ENCODE data around the gene ANK3. TPM values are rescaled to one million over a fixed set of nuclear protein-coding genes. Genes with fewer than 3 reads are reported as not detected.

ANK3 gene
- total RNA-seq, 4 donors from 2014 or later = 34.8 to 91.3 (median 56.7) TPM

- no peaks in the 10 kb centered on the region for H3K36me3 ChIP-seq
- no peak overlapping the region for H3K27ac ChIP-seq
- H3K27me3 ChIP-seq = no peaks in the 10 kb centered on the region
- TF ChIP-seq CTCF (IDR thresholded peaks at IDR 0.05) = no peak
- TF ChIP-seq POLR2A (IDR thresholded peaks at IDR 0.05) = no peak
- H3K9me3 ChIP-seq = no peaks in the 10 kb centered on the region
- intact Hi-C loops (cut with DNase I; ENCODE audit: low total_unique reads) = no loop called here
- no peaks in the 10 kb centered on the region for H3K4me1 ChIP-seq
- no peak for DNase-seq
- H3K4me3 ChIP-seq = no peak overlapping the region
Observed at GRCh38 chr10:60313589-60313952, 76.1 kb downstream of the ANK3 start.

- H3K36me3 ChIP-seq = no peaks in the 10 kb centered on the region
- no peak for TF ChIP-seq POLR2A (IDR thresholded peaks at IDR 0.05)
- TF ChIP-seq CTCF (IDR thresholded peaks at IDR 0.05) = no peak
- no peak overlapping the region for H3K27ac ChIP-seq
- no peaks in the 10 kb centered on the region for H3K4me1 ChIP-seq
- DNase-seq = no peak
- H3K27me3 ChIP-seq = no peaks in the 10 kb centered on the region
- no peak overlapping the region for H3K4me3 ChIP-seq
- intact Hi-C loops (cut with DNase I; ENCODE audit: low total_unique reads) = no loop called here
- no peaks in the 10 kb centered on the region for H3K9me3 ChIP-seq
Observed at GRCh38 chr10:60312818-60313588, 76.7 kb downstream of the ANK3 start.

GRCh38 chr10:60311821-60312220, 77.9 kb downstream of the ANK3 start:
- Histone ChIP-seq H3K4me1 (no peaks in the 10 kb centered on the region), H3K9me3 (no peaks in the 10 kb centered on the region), H3K27me3 (no peaks in the 10 kb centered on the region), H3K36me3 (no peaks in the 10 kb centered on the region), H3K4me3 (no peak overlapping the region), H3K27ac (no peak overlapping the region)
- no peak for DNase-seq
- TF ChIP-seq CTCF (IDR thresholded peaks at IDR 0.05) (no peak), POLR2A (IDR thresholded peaks at IDR 0.05) (no peak)
- intact Hi-C loops (cut with DNase I; ENCODE audit: low total_unique reads) = no loop called here

GRCh38 chr10:60310740-60311139, 78.9 kb downstream of the ANK3 start:
- intact Hi-C loops (cut with DNase I; ENCODE audit: low total_unique reads) = no loop called here
- no peaks in the 10 kb centered on the region for H3K9me3 ChIP-seq
- DNase-seq = no peak
- no peaks in the 10 kb centered on the region for H3K4me1 ChIP-seq
- no peak overlapping the region for H3K27ac ChIP-seq
- no peaks in the 10 kb centered on the region for H3K36me3 ChIP-seq
- no peaks in the 10 kb centered on the region for H3K27me3 ChIP-seq
- H3K4me3 ChIP-seq = no peak overlapping the region
- TF ChIP-seq POLR2A (IDR thresholded peaks at IDR 0.05) = no peak
- no peak for TF ChIP-seq CTCF (IDR thresholded peaks at IDR 0.05)

GRCh38 chr10:60309891-60310290, 79.8 kb downstream of the ANK3 start:
- Histone ChIP-seq H3K4me1 (no peaks in the 10 kb centered on the region), H3K27me3 (no peaks in the 10 kb centered on the region), H3K36me3 (no peaks in the 10 kb centered on the region), H3K4me3 (no peak overlapping the region), H3K9me3 (no peaks in the 10 kb centered on the region), H3K27ac (no peak overlapping the region)
- no peak for DNase-seq
- TF ChIP-seq CTCF (IDR thresholded peaks at IDR 0.05) = no peak
- TF ChIP-seq POLR2A (IDR thresholded peaks at IDR 0.05) = no peak
- intact Hi-C loops (cut with DNase I; ENCODE audit: low total_unique reads) = no loop called here

Data from uterus (tissue), 4 donors.